Stimulated activated CD8-positive, alpha-beta memory T cell treated with anti-CD3 and anti-CD28 coated beads, Interleukin-7, amount 100 ng/mL, for 24 hours (primary cell): ENCODE results near the gene NLRP6.
"Not testable (repeated sequence)": the region's sequence is repeated elsewhere in the genome, so short reads cannot be mapped to it uniquely, and the experiment has no call there.

Experiments
- DNase-seq: peaks from one replicate; pipeline ENCODE4 v3.0.0-alpha.2; 2020; ENCODE audit warnings: low read depth

The NLRP6 gene

GRCh38 chr11:256952-257737 is 21.1 kb upstream of the NLRP6 start:
- no peak for DNase-seq

- DNase-seq: no peak
Measured at GRCh38 chr11:257766-258493, 20.3 kb upstream of the NLRP6 start.

GRCh38 chr11:259413-259812 is 18.8 kb upstream of the NLRP6 start:
- DNase-seq: no peak

- no peak for DNase-seq
Measured at GRCh38 chr11:261624-262023, 16.6 kb upstream of the NLRP6 start.

GRCh38 chr11:266676-267439 is 11.3 kb upstream of the NLRP6 start:
- DNase-seq: no peak

GRCh38 chr11:267491-267994 is 10.7 kb upstream of the NLRP6 start:
- no peak for DNase-seq

GRCh38 chr11:268716-269145 is 9.5 kb upstream of the NLRP6 start:
- not testable (repeated sequence) for DNase-seq

GRCh38 chr11:269146-269890 is 8.9 kb upstream of the NLRP6 start:
- no peak for DNase-seq

- DNase-seq: no peak
Measured at GRCh38 chr11:270451-271318, 7.5 kb upstream of the NLRP6 start.

- DNase-seq: no peak
Measured at GRCh38 chr11:271319-271715, 6.9 kb upstream of the NLRP6 start.

GRCh38 chr11:272195-272930 is 5.8 kb upstream of the NLRP6 start:
- DNase-seq: no peak

GRCh38 chr11:272931-273198 is 5.3 kb upstream of the NLRP6 start:
- no peak for DNase-seq

GRCh38 chr11:276219-276618 is 2.0 kb upstream of the NLRP6 start:
- DNase-seq: no peak

GRCh38 chr11:279040-279965 is 1.1 kb downstream of the NLRP6 start:
- DNase-seq: no peak

GRCh38 chr11:279966-280705 is 1.9 kb downstream of the NLRP6 start:
- no peak for DNase-seq

GRCh38 chr11:280706-281485 is 2.7 kb downstream of the NLRP6 start:
- no peak for DNase-seq

GRCh38 chr11:281486-282161 is 3.4 kb downstream of the NLRP6 start:
- DNase-seq: no peak
